GM12873 (cell line): ENCODE data around the gene ANKRD63.

Source experiments
- CTCF ChIP-seq: IDR thresholded peaks from 2 replicates; pipeline ENCODE4 v1.5.1; 2012; ENCODE audit warnings: low read depth, mild to moderate bottlenecking, moderate library complexity, low read length, control low read depth; ENCODE audit not compliant: insufficient read depth; ENCODE audit errors: missing control alignments

ANKRD63 gene

DNA sequence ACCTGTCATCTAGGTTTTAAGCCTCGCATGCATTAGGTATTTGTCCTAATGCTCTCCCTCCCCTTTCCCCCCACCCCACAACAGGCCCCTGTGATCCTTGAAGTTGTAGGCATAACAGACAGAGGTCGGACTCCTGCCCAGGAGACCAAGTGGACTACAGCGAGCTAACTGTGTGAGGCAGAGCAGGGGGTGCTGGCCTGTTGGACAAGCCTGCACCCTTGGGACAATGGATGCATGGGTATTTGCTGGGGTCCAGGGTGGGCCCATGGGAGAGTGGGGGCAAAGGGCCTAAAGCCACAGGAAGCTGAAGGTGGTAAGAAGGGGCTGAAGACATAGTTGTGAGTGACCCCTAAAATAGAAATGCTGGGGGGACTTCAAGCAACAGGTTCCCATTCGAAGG is 22.4 kb upstream of the ANKRD63 start:
- TF ChIP-seq CTCF = no peak

GRCh38 chr15:40303576-40303975 is 20.7 kb upstream of the ANKRD63 start:
- TF ChIP-seq CTCF = no peak

GRCh38 chr15:40302981-40303380 is 20.1 kb upstream of the ANKRD63 start:
- no peak for TF ChIP-seq CTCF

DNA sequence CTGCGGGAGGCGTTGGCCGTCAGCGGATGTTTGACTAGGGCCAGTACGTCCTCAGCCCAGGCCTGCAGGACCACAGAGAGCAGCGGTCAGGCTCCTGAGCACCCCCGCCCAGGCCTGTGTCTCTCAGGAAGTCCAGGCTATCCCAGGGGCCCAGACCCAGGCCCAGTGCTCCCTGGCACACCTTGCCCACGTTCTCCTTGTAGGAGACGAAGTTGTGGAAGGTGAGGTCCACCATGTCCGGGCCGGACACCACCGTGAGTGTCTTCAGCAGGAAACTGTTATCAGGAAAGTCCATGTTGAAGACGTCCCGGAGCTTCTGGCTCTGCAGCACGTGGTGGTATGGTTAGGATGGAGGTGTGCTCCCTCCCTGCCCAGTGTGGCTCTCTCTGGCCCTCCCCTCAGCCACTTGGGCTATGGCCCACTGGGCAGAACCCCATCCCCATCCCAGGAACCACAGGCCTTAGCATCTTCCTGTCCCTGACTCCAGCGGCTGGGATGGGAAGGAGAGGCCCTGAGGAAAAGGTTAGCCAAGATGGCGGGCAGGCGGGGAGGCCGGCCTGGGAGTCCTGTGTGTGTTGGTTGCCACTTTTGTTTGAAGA is 19.5 kb upstream of the ANKRD63 start:
- TF ChIP-seq CTCF = no peak

DNA sequence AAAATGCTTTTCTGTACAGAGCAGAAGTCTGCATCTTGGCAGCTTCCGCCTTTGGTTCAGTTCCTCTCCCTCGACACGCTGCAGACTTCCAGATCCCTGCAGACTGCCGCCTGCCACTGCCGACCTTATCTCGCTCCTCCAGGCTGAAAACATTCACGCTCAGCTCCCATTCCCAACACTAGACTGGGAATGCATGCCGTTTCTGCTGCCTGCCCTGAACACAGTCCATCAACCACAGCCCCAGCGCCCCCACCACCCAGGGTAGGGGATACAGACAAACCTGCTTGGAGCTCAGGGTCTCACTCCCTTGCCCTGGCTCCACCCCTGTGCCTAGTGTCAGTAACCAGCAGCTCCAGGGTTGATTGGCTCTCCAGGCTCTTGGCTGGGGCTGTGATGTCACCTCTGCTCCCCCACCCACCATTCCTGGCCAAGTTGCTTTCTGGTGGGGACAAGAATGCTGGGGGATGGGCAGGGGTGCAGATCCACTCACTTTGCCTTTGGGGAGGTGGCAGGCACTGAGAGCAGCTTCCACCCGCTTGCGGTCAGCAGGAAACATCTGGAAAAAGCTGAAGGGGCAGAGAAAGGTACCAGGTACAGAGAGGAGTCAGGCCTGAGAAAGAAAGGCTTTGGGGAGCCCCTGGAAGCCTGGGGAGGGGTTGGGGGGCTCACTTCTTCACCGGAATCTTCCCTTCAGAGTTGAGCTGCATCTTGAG is 18.8 kb upstream of the ANKRD63 start:
- no peak for TF ChIP-seq CTCF

- TF ChIP-seq CTCF = no peak
Measured at GRCh38 chr15:40300771-40301170, 17.9 kb upstream of the ANKRD63 start.

- TF ChIP-seq CTCF = no peak
Measured at GRCh38 chr15:40300367-40300766, 17.5 kb upstream of the ANKRD63 start.
